Cortex of kidney (tissue), 1 donor: ENCODE results near the gene ARPIN.
"Not testable (repeated sequence)": the region's sequence is repeated elsewhere in the genome, so short reads cannot be mapped to it uniquely, and the experiment has no call there.

Source experiments
- DNase-seq: peaks from one replicate; lab custom pipeline; 2025; lab: John Stamatoyannopoulos, UW

Gene ARPIN

DNA sequence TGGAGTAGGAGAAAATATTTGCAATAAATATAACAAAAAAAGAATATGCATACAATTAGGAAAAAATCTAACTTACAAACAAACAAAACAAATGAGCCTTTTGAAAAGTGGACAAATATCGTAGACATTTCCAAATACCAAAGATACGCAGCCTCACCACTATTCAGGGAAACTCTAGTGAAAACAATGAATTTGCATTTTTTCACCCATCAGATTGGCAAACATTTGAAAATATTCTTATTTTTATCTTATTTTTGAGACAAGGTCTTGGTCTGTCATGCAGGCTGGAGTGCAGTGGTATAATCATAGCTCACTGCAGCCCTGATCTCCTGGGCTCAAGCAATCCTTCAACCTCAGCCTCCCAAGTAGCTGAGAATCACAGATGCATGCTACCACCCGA is 34.4 kb downstream of the ARPIN start:
- DNase-seq = no peak

DNA sequence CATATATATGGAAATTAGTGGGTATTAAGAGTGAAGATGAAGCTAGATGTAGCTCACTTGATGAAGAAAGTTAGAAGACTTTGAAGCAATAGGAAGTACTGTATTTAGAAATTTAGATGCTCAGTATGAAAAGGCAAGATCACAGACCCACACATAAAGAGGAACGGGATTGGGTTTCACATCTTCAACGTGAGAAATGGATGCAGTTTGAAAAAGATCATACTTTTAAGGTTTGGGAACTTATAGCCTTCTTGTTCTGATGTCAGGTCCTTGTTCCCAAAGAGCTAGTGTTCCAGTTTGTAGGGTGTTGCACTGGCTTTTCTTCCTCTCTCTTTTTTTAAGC is 35.7 kb downstream of the ARPIN start:
- DNase-seq = no peak

DNA sequence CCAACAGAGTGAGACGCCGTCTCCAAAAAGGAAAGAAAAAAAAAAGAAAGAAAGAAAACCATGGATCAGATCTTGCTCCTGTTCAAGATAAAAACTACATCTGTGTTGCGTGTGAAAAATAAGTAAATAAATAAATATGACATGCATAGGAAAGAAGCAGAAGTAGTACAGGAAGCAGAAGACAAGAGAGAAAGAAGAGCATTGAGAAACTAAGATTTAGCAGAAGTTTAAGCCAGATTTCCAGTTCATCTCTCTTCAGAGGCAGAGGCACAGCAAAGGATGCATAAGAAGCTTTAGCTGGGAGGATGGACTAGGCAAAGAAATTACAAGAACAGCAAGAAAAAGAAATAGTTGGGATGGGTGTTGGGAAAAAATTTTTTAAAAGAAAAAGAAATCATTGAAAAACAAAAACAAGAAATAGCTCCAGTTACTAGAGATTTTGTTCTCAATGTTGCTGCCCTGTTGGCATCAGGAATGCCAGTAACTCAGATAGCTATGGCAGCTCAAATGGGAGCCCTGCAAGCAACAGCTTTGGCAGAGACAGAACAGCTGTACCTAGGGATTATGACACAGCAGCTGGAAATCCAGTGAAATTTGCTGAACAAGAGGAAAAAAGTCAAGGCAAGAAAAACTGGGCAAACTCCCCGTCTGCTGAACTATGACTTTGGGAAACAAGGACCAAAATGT is 36.2 kb downstream of the ARPIN start:
- DNase-seq = no peak

DNA sequence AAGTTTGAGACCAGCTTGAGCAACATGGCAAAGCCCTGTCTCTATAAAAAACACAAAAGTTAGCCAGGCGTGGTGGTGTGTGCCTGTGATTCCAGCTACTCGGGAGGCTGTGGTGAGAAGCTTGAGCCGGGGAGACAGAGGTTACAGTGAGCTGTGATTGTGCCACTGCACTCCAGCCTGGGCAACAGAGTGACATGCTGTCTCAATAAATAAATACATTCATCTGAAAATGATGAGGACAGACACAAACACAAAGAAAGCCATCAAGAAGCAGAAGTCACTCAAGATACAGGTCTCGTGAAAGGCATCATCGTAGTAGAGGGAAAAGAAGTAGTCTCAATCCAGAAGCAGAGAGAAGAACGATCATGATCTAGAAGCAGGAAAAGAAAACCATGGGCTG is 37.0 kb downstream of the ARPIN start:
- DNase-seq = no peak

DNA sequence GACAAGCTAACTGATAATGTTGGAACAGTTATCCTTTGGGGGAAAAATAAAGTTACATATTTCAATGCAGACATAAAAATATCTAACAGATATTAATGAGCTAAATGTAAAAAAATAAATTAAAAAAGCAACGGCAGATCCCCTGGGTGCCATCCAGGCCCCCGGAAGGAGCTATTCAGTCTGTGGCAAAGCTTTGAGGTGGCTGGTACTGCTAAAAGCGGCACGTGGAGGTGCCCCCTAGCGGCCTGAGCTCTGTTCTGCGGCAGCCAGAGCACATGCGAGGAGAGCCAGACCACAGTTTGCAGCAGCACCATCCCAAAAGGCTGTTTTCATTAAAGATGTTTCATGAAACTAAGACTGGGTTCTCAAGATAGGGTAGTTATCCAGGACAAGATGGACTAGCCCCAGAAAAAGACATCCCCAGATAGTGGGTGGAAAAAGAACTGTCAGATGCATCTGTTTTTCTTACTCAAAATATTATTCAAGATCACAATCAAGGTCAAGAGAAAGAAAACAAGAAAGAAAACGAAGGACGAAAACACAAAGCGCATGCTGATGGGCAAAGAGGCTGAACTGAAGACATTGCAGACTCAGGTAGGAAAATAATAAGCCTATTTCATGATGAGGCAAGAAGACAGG is 37.7 kb downstream of the ARPIN start:
- DNase-seq = no peak

DNA sequence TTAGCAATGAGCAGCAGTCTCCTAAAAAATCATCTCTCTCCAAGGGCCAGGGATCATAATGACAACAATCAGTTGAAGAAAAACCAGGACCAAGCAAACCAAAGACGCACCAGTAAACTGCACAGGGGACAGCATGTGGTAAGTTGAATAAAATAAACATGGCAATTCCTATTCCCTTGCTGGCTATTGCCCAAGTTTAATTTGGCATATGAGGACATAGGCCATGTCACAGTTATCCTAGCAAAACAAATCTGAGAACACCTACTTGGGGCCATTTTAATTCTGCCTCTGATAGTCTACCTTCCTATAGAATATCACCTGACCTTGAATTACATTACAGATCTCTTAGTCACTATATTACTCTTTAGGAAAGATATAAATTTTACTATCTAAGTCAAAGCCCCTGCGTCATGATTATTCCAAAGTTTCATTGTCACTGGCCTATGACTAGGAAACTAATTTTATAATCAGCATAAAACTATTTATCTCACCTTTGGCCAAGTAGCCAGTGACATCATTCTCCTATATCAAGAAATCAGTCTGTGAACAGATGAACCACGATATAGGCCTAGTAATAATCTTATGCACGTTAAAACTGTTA is 42.0 kb downstream of the ARPIN start:
- no peak for DNase-seq

DNA sequence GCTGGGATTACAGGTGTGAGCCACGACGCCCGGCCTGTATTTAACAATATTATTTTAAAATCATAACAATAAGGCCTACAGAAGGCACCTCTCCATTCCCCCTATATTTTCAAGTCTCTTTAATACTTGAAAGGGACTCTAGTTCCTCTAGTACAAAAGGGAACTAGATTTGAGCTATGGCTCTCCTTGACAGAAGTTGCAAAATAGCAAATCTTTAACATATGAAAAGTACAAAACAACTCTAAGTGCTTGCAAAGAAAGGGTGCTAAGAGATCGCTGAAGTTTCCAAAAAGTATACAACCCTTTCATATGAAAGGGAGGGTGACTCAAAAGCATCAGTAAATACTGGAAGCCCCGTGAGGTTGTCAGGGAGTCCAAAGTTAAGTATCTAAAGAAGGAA is 42.7 kb downstream of the ARPIN start:
- no peak for DNase-seq

DNA sequence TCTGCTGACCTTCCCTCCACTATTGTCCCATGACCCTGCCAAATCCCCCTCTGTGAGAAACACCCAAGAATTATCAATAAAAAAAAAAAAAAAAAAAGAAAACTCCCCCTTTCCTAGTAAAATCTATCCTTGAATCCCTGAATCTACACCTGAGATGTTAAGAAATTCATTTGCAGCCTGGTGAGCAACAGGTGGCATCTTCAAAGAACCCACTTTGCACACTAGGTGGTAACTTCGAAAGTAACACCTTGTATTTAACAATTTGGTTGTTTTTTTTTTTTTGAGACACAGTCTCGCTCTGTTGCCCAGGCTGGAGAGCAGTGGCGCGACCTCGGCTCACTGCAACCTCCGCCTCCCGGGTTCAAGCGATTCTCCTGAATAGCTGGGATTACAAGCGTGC is 43.3 kb downstream of the ARPIN start:
- not testable (repeated sequence) for DNase-seq

DNA sequence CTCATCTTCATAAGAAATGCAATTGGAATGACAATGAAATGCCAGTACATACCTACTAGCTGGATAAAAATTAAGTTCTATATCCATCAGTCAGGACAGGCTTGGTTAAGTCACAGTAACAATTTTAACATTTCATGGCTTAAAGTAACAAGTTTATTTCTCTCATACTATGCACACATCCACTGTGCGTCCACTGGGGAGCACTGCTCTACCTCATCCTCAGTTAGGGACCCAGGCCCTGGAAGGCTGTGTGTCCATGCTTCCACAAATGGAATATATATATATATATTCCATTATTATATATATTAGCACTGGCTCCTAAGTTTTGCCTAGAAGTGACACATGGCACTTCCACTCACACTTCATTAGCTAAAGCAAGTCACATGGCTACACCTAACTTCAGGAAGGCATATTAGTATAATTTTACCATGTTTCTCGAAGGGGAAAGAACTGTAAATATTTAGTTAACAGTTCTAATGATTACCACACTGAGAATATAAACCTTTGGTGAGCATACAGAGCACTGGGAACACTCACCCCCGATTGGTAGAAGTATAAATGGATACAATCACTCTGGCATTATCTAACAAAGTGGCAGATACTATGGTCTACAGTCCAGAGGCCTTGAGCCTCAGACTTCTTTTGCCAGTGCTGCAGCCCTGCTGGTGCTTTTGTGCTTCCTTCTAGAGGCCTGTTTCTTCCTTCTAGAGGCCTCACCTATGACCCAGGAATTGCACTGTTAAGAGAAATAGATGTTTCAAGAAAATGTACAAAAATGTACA is 47.6 kb downstream of the ARPIN start:
- no peak for DNase-seq

DNA sequence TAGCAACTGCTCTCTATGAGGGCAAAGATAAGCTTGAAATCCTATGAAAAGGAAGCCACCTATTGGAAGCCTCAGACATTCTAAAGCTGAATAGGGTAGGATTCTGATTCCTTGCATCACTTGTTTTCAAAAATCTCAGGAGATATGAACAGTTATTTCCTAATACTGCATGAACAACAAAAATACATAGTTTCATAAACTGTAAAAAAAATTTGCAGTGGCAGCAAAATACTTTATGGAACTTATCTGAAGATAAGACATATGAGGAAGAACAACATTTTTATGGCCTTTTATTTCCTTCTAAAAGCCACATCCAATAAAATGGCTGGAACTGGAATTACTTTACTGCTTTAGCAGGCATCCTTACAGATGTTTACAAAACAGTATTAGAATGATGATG is 48.8 kb downstream of the ARPIN start:
- no peak for DNase-seq

DNA sequence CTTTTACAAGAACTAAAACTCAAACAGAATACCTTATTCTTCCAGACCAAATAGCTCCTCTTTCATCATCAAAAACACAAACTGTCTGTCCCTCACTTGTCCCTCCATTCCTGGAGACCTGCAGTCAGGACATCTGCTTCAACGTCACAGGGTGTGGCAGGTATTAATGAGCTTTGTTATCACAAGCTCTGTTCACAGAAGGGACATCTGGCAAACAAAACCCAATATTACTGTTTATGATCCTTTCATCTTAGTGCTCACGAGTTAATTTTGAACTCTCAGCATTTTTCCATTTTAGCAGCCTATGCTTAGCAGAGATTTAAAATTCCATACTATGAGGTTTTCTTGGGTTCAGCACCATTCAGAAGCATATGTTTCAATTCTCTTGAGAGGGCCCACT is 51.9 kb downstream of the ARPIN start:
- DNase-seq = no peak

DNA sequence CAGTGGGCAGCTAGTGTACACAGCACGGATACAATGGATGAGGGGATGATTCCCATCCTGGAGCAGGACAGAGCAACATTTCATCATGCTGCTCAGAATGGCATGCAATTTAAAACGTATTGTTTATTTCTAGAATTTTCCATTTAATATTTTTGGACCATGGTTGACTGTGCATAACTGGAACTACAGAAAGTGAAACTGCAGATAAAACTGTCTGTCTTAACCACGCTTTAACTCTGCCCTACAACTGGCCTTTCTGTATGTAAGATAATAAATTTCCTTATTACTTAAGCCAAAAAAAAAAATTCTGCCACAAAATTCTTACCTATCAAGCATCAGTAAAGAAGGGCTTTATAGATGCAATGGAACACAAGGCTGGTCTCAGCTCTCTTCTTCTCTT is 52.3 kb downstream of the ARPIN start:
- no peak for DNase-seq

DNA sequence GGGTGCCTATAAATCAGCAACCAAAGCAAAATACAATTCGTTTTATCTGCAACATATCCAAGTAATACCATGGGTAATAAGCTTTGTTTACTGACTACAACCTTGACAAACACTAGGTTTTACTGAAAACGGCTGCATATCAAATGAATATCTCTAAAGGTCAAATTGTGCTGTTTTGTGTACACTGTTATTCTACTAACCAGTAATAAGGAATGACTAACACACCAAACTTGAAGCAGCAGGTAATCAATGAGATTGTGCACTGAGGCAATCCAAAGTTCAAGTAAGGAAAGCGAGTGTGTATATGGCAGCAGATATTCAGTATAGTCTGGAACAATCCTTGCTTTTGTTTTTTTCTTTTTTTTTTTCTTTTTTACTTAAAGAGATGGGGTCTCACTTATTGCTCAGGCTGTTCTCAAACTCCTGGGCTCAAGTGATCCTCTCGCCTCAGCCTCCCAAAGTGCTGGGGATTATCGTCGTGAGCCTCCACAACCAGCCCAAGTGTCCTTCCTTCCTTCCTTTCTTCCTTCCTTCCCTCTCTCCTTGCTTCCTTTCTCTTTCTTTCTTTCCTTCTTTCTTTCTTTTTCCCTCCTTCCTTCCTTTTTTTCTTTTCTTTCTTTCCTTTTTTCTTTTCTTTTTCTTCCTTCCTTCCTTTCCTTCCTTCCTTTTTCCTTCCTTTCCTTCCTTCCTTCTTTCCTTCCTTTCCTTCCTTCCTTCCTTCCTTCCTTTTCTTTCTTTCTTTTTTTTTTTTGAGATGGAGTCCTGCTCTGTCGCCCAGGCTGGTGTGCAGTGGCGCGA is 53.9 kb downstream of the ARPIN start:
- DNase-seq = no peak

DNA sequence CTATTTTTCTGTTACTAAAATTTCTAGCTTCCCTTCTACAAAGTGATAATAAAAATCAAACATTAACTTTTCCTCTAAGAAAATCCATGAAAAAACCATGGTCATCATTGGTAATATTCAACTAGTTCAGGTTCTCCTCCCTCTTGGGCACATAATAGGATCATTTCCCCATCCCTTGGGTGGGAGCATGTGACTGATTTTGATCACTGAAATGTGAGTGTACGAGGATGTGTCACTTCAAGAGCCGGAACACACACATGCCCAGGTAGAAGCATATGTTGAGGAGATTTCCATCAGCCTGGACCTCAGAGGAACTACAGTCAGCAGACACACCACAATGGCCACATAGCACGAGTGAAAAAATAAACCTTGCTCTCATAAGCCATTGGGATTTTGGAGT is 55.1 kb downstream of the ARPIN start:
- DNase-seq = no peak

DNA sequence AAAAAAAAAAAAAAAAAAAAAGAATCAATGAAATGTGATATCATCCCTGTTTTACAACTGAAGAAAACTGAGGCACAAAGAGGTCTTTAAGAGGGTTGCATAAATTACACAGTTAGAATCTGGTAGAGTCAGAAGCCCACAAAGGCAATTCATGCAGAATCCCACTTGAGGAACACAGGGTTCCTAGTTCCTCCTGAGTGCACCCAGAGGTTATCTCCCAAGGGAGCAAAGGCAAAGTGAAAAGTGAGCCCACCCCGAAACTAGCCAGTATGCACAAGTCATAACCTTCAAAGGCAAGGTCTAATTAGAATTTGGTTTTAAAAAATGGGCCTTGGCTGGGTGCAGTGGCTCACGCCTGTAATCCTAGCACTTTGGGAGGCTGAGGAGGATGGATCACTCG is 56.8 kb downstream of the ARPIN start:
- no peak for DNase-seq

DNA sequence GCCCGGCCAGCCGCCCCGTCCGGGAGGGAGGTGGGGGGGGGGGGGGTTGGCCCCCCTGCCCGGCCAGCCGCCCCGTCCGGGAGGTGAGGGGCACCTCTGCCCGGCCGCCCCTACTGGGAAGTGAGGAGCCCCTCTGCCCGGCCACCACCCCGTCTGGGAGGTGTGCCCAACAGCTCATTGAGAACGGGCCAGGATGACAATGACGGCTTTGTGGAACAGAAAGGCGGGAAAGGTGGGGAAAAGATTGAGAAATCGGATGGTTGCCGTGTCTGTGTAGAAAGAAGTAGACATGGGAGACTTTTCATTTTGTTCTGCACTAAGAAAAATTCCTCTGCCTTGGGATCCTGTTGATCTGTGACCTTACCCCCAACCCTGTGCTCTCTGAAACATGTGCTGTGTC is 57.9 kb downstream of the ARPIN start:
- not testable (repeated sequence) for DNase-seq

DNA sequence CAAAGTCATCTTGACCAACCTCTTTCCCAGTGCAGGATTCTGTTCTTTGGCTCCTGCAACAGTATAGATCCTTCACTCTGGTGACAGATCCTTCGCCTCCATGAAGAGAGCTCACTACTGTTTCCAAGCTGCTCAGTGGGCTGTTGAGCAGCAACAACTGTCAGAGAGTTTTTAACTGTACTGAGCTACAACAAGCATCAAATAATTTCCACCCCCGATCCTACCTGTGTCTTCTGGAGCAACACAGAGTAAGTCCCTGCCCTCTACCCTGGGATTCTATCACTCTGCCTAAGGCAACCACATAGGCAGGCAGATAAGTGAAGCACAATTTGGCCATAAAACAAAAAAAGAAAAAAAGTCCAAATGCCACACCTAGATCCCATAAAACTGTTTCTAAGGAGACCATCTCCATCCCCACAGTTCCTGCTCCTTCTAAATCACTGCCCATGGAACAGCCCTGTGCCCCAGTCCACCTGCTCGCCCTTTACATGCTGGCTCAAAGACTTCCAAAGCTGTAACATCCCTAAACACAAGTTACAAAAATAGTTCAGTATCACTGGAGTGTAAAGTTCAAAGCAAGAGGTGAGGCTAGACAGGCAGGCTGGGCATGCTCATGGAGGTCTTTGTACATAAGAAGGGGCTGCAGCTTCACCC is 60.3 kb downstream of the ARPIN start:
- no peak for DNase-seq

DNA sequence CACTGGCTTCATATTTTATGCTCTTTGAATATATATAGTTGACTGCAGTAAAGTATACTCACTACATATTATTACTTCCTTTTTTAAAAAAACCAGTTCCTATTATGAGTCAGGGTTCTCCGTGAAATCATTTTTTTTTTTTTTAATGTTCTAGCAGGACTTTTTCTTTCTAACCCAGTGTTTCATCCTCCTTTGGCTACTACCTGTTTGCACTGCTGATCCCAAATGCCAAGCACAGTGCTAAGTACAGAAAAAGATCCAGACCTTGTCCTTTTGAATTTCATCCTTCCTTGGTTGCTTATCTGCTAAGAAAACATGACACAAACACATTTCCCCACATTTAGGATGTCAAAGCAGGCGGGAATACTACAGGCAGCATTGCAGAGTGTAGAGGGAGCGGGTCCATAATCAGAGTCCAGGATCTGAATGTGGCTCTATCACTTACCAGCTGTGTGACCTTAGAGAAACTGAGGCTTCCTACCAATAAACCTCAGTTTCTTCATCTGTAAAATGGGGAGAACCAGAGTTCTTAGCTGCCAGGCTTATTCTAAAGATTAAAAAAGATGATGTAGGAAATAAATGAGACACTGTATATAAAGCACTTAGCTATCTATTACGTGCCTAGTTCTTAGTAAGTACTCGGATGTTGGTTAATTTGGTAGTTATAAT is 60.9 kb downstream of the ARPIN start:
- no peak for DNase-seq

DNA sequence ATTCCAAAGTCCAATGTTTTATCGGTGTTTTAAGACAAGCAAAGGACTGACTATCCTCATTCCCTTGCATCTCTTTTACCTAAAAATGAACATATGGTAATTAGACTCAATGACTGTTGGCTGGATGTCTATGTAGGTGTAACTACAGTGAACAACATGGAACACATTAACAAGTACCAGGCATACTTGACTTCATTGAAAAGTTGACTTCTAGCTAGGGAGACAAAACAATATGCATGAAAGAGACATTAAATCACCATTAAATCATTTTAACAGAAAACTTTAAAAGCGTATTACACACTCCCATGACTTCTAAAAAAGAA is 63.8 kb downstream of the ARPIN start:
- no peak for DNase-seq

DNA sequence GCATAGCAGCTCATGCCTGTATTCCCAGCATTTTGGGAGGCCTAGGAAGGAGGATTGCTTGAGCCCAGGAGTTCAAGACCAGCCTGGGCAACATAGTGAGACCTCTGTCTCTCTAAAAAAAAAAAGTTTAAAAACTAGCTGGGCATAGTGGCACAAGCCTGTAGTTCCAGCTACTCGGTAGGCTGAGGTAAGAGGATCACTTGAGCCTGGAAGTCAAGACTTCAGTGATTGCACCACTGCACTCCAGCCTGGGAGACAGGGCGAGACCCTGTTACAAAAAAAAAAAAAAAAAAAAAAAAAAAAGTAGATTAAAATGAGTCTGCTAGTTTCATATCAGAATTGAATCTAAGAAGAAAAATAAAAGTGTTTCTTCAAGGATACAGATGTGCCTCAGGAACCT is 65.7 kb downstream of the ARPIN start:
- no peak for DNase-seq

DNA sequence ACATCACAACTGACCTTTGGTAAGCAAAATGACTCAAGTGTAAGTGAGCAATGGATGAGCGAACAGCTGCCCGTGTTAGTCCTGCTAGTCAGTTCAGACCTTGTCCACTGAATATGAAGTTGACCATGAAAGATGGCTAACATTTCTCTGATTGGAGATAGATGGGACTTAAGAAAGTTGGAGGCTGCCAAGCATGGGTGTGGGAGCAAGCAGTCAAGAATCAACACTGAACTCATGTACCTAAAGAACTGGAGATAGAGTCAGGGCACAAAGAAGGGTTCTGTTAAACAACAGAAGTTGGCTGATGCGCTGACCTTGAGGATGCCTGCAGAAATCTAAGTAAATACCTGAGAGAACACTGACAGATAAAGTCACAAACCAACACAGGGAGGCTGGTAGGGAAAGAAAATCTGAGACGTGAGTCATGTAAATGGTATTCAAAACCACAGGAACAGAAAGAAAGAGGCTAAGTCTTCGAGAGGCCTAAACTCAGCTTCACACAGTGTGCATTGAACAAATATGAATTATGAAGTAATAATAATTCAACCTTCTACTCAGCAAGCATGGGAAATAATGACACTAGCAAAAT is 67.4 kb downstream of the ARPIN start:
- no peak for DNase-seq
